Fibroblast of the aortic adventitia (primary cell): ENCODE data around the gene IMMT. TPM values are rescaled to one million over a fixed set of nuclear protein-coding genes. Genes with fewer than 3 reads are reported as not detected.

ENCODE experiments used
- DNase-seq: peaks from one replicate; pipeline ENCODE4 v3.0.0-alpha.2; 2010; ENCODE audit warnings: low read depth
- H3K4me3 ChIP-seq: 2 replicates; pipeline ENCODE4 v1.5.1; 2011; ENCODE audit warnings: low read depth, mild to moderate bottlenecking, control low read depth, low read length, moderate library complexity
- total RNA-seq: library from RNA; depleted of rRNA; stranded (reverse); fragments of >200 nt; gene quantifications from 2 replicates; pipeline ENCODE4 v1.2.3, GENCODE V29; 2012; ENCODE audit warnings: low replicate concordance
- TF ChIP-seq, protein P1 (sequence below): IDR thresholded peaks from 2 replicates; pipeline ENCODE4 v1.5.1; 2011; ENCODE audit warnings: mild to moderate bottlenecking, low read length, control low read depth, inconsistent platforms; ENCODE audit not compliant: insufficient read depth

Gene IMMT
- total RNA-seq, 1 donor = 76.6 TPM

DNA sequence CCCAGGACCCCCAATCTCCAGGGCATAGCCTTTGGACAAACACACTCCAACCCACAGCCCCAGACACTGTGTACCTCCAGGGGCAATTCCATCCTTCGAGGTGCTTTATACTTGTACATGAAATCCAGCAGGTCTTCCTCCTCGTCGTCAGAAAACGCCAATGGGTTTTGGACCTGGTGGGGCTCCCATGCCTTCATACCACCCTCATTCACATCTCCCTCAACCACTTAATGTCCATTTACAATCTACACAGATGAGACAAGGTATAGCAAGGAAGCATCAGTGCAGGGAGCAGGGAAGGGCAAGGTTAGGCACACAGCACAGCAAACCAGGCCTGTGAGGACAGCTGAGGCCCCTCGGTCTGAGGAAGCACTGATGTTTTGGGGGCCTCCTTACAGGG, 24.6 kb upstream of the IMMT start:
- DNase-seq = no peak
- TF ChIP-seq, protein P1, sequence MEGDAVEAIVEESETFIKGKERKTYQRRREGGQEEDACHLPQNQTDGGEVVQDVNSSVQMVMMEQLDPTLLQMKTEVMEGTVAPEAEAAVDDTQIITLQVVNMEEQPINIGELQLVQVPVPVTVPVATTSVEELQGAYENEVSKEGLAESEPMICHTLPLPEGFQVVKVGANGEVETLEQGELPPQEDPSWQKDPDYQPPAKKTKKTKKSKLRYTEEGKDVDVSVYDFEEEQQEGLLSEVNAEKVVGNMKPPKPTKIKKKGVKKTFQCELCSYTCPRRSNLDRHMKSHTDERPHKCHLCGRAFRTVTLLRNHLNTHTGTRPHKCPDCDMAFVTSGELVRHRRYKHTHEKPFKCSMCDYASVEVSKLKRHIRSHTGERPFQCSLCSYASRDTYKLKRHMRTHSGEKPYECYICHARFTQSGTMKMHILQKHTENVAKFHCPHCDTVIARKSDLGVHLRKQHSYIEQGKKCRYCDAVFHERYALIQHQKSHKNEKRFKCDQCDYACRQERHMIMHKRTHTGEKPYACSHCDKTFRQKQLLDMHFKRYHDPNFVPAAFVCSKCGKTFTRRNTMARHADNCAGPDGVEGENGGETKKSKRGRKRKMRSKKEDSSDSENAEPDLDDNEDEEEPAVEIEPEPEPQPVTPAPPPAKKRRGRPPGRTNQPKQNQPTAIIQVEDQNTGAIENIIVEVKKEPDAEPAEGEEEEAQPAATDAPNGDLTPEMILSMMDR = no peak

DNA sequence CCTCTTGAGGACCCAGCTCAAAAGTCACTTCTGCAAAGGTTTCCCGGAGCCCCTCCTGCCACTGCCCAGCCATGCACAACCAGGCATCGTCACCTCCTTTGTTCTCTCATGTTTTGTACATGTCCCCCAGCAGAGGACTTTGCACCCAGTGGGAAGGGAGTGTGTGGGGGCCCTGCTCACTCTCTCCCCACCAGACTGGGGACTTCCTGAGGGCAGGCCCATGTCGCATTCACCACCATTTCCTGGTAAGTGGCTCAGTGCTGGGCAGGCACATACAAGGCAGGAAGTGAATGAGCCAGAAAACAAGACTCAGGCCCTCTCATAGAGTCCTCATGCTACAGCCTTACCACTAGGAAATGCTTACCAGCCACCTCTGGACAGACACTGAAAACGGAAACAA, 22.9 kb upstream of the IMMT start:
- no peak for DNase-seq
- no peak overlapping the region for H3K4me3 ChIP-seq
- TF ChIP-seq, protein P1 = no peak

More for the DNA sequence above, 24.6 kb upstream of the IMMT start:
- no peak overlapping the region for H3K4me3 ChIP-seq

DNA sequence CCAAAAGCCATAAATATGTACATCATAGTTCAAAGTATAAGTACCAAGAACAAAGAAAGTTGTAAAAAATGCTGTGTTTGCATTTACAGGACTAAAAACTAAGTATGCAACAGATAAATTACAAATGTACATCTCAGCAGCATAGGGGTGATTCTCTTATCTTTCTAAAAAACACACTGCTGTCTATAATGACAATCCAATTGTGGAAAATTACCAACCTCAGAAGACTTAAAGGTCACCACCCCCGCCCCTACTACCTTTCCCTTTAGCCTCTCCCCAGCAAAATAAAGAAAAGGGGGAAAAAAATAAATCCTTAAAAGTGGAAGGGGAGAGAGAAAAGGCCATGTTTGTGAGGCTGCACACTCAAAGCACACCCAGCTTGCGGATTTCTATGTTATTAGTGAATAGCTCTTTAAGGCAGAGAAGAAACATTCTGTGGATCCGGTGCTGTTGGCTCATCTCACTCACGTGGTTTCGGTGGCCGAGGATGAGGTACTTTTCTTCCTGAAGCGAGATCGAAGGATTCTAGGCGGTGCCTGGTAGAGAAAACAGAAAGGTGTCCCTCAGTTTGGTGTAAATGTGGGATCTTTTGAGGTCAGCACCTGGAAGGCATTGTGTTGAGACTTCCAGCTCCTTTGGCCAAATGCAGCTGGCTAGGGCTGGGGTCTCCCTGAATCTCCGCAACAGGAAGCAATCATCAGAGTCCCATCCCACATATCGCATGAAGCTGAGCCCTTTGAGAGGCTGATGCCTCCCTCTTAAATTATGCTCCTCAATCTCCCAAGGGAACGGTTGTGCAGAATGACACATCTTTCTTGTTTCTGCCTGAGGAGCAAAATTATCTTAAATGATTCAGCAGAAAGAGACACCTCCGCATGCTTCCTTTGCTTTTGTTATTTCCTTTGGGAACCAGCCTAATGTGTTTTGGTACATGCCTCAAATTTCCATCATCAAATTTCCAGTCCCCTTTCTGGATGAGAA, 21.6 kb upstream of the IMMT start:
- peak; percentile 54 for DNase-seq
- TF ChIP-seq, protein P1 = no peak
- H3K4me3 ChIP-seq = no peak overlapping the region

DNA sequence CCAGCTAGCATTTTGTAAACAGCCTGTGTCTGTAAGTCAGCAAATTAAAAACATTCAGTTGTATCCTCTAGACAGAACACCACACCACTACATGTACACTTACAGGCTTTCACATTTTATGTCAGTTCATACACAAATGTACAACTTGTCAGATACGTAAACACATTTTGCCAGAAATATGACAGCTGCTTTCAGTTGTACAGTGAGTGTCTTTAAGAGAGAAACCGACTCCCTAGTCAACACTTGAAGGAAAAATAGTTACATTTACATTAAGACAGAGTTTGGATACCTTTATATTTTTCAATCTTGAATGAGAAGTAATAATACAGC, 19.2 kb upstream of the IMMT start:
- no peak for DNase-seq
- TF ChIP-seq, protein P1 = no peak
- H3K4me3 ChIP-seq = no peak overlapping the region

DNA sequence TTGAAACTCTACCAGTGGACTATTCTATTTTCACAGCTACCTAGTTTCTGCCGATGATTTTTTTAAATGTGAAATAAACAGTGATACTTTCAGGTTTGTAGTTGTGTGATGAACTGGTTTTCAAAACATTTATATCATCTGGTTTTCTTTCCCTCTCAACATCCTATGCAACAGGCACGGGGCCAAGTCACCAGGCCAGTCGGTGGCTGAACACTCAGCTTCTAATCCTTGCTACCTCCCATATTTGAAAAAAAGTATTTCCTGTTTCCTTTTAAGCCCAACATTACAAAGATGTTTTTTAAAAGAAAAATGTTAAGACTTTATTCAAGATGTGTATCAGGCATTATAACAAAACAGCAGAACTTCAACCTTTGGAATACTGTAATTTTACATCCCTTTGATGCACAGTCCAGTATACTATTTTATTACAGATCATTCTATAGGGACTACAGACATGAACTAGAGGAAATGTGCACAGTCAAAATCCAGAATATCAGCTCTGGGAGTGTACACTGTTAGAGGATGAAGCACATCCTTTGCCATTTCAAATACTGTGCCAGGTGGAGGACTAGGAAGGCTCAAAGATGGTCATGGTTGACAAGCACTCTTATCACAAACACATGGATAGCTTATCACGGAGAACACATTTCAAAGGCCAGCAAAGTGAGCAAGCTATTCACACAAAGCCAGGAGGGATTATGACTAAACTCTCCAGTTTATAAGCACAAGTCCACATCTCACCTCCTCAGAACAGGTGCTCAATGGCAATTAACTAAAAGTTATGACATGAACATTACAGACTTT, 18.6 kb upstream of the IMMT start:
- no peak overlapping the region for H3K4me3 ChIP-seq
- TF ChIP-seq, protein P1 = no peak
- peak; percentile 43 for DNase-seq

DNA sequence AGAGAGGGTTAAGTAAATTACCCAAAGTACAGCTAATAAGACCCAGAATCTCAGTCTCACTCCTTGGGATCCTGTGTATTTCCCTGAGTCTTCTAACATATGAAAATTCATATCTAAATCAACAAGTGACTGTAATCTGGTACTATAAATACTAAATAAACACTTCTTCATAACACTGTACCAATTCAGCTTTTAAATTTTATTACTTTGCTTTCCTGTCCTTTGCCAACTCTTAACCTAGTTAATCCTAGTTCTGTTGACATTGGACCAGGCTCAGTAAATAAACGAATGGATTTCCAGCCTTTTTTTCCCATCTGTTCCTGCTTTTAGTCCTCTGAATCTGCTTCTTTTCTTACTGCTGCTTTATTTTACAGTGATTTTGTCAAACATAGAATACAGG, 17.8 kb upstream of the IMMT start:
- TF ChIP-seq, protein P1 = no peak
- no peak overlapping the region for H3K4me3 ChIP-seq
- DNase-seq = no peak
